NCI-H526 treated with DMSO at 0.1 percent for 48 hours (cell line): ENCODE results near the gene PVR.
"Not testable (repeated sequence)": the region's sequence is repeated elsewhere in the genome, so short reads cannot be mapped to it uniquely, and the experiment has no call there.

Experiments used
- DNase-seq: peaks from one replicate; lab custom pipeline; 2025; lab: John Stamatoyannopoulos, UW

The PVR gene

DNA sequence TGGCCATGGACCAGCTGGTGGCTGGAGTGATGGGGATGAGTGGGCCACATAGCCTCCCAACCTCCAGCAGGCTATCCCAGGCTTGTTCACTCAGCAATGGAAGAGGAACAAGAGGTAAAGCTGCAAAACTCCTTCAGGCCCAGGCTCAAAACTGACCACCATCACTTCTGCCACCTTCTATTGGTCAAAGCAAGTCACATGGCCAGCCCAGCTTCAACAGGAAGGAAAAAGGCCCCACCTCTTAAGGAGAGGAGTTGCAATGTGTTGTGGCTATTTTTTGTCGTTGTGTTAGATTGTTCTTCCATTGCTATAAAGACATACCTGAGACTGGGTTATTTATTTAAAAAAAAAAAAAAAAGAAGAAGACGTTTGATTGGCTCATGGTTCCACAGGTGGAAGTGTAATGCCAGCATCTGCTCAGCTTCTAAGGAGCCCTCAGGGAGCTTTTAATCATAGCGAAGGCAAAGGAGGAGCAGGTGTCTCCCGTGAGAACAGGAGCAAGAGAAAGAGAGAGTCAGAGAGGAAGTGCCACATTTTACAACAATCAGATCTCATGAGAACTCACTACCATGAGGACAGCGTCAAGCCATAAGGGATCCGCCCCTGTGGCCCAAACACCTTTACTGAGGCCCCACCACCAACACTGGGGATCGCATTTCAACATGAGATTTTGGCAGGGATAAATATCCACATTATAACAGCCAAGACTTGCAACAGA, 24.9 kb upstream of the PVR start:
- no peak for DNase-seq

DNA sequence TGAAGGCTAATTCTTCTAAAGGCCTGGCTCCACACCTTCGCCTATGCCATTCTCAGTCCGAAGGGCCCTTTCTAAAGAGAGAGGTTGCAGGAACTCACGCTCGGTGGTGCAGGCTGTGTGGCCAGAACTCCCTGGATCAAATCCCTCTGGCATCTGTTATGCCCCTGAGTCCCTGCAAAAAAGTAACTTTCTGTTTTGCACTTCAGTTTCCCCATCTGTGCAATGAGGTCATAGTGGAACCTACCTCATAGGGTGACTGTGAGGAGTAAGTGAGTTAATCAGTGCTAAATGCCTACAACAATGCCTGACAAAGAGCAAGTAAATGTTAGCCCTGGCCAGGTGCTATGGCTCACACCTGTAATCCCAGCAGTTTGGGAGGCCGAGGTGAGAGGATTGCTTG, 23.0 kb upstream of the PVR start:
- DNase-seq: no peak

DNA sequence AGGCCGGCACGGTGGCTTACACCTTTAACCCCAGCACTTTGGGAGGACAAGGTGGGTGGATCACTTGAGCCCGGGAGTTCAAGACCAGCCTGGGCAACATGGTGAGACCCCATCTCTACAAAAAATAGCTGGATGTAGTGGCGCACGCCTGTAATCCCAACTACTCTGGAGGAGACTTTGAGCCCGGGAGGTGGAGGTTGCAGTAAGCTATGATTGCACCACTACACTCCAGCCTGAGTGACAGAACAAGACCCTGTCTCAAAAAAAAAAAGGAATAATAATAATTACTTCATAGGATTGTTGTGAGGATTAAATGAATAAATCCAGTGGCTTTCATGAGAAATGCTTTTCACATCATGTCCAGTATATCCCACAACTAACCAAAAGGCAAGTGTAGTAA, 22.3 kb upstream of the PVR start:
- DNase-seq: no peak

DNA sequence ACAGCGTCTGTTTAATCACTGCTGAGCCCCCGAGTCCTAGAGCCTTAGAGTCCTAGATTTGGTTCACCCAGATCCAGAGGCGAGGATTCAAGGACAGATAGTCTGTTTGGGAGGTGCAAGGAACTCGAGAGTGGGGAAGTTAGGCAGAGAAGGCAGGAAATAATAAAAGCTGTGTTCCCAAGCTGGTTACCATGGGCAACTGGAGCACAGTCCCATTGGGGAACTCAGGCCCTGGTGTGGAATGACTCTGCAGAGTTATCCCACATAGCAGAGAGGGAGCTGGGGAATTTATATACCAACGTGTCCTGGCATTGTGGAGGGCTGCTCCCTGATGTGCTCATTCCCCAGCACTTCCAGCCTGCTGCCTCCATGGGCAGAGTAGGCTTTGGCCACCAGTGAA, 20.6 kb upstream of the PVR start:
- no peak for DNase-seq

DNA sequence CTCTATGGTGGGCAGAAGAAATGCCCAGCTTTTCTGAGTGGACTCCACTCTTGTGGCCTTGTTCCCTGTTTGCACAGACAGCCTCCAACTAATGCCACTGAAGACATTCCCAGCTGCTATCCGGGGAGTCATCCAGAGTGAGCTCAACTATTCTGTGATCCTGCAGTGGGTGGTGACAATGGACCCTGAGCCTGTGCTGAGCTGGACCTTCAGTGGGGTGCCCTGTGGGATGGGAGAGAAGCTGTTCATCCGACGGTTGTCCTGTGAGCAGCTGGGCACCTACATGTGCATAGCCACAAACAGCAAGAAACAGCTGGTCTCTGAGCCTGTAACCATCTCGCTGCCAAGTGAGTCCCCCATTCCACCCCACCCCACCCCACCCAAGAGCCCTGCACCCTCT, 20.1 kb upstream of the PVR start:
- DNase-seq: no peak

DNA sequence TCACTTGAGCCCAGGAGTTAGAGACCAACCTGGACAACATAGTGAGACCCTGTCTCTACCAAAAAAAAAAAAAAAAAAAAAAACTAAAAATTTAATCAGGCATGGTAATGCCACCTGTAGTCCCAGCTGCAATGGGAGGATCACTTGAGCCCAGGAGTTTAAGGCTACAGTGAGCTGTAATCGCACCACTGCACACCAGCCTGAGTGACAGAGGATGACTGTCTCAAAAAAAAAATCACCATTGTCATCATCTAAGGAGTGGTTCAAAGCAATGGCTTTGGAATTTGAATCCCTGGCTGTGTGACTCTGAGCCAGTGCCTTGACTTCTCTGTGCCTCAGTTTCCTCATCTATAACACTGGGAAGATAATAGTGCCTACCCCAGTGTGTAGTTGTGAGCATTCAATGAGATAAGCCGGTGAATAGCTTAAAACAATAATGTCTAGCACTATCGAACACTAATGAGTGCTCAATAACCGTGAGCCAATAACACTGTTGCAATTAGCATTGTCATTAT, 18.8 kb upstream of the PVR start:
- no peak for DNase-seq

DNA sequence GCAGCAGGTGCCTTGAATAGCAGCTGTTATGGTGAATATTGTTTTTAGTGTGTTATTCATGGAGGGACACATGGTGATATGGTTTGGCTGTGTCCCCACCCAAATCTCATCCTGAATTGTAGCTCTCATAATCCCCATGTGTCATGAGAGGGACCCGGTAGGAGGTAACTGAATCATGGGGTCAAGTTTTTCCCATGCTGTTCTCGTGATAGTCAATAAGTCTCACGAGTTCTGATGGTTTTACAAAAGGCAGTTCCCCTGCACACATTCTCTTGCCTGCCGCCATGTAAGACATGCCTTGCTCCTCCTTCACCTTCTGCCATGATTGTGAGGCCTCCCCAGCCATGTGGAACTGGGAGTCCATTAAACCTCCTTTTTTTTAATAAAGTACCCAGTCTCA, 18.1 kb upstream of the PVR start:
- not testable (repeated sequence) for DNase-seq

DNA sequence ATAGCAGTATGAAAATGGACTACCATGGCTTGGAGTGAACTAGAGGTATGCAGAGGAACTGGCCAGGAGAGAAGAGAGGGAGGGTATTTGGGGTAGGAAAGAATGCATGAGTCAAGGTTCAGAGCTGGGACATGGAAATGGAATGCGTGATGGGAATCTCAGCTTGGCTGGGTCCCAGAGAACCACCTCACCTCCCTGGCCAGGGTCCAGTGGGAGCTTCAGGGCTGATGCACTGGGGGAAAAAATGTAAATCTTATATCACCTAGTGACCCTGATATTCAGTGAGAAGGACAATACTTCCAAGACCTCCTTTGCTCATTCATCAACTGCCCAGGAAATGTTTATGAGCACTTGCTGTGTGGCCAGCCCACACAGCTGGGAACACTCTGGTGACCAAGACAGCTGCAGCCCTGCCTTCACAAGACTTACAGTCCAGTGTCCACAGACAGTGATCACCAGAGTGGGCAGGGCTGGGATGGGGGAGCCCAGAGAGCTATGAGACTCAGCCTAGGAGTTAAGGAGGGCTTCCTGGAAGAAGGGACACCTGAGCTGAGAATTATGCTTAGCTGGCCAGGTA, 17.6 kb upstream of the PVR start:
- no peak for DNase-seq

DNA sequence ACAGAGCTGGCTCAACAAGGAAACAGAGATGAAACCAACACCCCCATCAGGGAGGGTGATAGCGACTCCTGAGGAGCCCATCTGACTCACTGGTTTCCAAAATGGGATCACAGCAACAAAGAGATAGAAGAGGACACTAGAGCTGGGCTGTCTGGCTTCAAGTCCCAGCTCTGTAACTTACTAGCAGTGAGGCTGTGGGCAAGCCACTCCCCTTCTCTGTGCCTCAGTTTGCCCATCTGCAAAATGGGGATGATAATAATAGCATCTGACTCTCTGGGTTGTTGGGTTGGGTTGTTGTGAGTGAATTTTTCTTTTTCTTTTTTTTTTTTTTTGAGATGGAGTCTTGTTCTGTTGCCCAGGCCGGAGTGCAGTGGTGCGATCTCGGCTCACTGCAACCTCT, 16.1 kb upstream of the PVR start:
- DNase-seq: no peak

DNA sequence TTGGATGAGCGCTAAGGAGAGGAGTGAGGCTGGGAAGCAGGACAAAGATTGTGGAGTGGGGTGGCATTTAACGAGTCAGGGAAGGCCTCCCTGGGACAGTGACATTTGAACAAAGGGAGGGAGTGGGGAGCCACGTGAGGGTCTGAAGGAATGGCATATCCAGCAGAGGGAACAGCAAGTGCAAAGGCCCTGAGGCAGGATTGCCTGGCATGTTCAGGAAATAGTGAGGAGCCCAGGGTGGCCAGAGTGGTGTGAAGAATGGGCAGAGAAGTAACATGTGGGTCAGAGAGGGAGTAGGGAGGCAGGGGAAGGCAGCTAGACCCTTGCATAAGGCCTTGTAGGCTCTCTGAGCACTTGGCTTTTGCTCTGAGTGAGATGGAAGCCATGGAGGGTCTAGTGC, 14.9 kb upstream of the PVR start:
- DNase-seq: no peak

DNA sequence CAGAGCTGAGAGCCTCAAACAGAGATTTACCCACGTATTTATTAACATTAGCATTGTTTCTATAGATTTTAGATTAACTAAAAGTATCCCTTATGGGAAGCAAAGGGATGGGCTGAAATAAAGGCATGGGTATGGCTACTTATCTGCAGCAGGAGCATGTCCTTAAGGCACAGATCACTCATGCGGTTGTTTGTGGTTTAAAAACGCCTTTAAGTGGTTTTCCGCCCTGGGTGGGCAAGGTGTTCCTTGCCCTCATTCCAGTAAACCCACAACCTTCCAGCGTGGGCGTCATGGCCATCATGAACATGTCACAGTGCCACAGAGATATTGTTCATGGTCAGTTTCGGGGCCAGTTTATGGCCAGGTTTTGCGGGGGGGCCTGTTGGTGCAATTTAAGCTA, 12.1 kb upstream of the PVR start:
- DNase-seq: not testable (repeated sequence)

DNA sequence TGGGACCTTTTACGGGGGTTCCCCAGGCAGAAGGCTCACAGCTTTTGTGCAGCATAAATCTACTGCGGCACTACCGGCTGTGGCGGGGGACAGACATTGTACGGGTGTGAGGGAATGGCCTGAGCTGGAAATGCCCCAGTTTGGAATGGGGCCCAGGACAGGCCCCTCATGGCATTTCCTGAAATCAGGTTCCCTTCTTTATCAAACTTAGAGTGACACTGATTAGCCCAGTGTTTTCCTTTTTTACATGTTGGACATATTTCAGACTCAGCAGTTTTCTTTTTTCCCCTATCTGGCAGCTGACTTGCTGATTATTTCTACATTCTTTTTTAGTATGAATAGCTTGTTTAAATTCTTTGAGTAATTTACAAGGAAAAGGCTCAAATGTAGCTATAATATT, 9.7 kb upstream of the PVR start:
- DNase-seq: not testable (repeated sequence)

DNA sequence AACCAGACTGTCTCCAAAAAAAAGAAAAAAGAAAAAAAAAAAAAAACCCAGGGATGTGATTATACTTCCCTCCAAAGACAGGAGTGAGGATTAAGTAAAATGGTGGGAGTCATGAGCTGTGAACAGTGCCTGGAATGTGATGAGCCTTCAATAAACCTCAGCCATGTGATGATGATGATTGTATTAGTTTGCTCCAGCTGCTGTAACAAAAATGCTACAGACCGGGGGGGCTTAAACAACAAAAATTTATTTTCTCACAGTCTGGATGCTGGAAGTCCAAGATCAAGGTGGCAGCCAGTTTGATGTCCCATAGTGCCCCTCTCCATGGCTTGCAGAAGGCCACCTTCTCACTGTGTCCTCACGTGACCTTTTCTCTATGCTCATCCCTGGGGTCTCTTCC, 8.9 kb upstream of the PVR start:
- DNase-seq: no peak

DNA sequence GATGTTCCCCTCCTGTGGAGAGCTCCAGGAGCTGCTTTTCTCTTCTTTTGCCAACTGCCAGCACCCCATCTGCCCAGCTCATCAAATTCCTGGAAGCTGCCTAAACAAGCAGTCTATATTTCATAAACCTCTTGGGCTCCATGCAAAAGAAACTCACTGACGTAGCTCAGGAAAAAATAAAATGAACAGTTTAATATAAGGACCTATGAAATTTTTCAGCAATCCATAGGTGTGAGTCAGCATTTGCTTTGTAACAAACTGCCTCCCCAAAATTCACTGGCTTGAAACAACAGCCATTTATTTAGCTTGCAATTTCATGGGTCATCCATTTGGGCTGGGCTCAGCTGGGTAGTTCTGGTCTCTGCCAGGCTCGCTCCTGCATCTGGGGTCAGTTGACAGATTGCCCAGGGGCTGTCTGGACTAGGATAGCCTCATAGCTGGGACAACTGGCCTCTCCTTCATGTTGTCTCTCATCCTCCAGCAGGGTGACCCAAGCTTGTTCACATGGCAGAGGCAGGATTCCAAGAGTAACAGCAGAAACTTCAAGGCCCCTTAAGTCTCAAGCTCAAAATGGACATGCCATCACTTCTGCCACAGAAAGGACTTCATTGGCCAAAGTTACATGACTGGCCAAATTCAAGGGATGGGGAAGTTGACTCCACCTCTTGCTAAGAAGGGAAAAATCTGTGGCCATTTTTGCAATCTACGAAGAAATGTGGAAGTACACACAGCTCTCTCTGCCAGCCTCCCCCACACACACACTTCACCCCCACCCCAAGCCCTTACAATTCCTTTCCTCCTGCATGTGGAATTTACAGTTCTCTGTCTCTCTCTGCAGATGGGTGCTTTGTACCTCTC, 7.9 kb upstream of the PVR start:
- DNase-seq: no peak

DNA sequence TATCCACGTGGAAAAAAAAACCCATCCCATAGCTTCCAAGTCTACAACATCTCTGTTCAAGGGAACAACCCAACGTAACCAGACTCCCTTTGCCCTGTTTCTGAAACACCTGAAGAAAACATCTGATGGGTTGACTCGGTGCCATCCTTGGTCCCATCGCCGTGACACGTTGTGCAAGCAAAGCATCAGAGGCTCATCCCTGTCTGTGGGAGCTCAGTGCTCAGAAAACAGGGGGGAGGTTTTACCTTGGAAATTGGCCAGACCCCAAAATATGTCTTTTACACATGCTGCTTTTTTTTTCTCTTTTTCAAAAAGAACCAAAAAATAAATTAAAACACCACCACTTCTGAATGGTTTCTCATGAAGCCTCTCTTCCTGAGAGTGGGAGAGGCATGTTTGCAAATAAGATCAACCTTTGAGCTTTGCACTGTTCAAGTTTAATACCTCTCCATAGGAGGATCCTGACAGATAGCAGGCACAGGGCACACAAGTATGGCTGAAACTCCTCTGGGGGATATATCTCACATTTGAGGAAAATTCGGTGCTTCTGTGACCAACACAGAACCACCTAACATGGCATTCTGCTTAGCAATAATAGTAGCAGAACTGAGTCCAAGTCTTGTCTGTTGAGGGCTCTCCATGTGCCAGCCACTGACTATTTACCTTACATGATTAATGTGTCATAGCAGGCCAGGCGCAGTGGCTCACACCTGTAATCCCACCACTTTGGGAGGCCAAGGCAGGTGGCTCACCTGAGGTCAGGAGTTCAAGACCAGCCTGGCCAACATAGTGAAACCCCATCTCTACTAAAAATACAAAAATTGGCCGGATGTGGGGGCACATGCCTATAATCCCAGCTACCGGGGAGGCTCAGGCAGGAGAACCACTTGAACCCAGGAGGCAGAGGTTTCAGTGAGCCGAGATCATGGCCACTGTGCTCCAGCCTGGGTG, 7.0 kb upstream of the PVR start:
- no peak for DNase-seq

DNA sequence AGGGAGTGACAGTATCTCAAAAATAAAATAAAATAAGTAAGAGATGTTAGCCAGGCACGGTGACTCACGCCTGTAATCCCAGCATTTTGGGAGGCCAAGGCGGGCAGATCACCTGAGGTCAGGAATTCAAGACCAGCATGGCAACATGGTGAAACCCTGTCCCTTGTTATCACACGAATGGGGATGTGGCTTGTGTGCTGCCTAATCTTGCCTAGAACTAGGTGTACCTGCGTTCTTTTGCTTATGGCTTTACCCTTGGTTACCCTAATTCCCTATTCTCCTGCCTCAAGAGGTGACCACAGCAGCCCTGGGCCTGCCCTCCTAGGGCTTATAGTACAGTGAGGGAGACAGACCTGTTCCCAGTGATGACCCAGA, 6.3 kb upstream of the PVR start:
- DNase-seq: no peak

DNA sequence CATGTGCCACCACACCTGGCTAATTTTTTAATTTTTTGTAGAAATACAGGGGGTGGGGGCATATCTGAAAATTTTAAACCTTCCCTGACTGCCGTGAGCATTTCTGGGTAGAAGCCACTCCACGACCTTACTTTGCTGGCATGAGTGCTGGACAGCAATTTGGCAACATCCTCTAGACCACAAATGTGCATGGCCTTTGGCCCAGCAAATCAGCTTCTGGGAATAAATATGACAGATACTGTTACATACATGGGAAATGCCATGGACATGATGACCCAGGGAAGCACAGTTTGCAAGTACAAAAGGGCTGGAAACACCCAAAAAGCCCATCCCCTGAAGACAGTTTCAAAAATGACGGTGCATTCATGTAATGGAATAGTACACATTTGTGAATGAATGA, 3.2 kb upstream of the PVR start:
- DNase-seq: no peak

DNA sequence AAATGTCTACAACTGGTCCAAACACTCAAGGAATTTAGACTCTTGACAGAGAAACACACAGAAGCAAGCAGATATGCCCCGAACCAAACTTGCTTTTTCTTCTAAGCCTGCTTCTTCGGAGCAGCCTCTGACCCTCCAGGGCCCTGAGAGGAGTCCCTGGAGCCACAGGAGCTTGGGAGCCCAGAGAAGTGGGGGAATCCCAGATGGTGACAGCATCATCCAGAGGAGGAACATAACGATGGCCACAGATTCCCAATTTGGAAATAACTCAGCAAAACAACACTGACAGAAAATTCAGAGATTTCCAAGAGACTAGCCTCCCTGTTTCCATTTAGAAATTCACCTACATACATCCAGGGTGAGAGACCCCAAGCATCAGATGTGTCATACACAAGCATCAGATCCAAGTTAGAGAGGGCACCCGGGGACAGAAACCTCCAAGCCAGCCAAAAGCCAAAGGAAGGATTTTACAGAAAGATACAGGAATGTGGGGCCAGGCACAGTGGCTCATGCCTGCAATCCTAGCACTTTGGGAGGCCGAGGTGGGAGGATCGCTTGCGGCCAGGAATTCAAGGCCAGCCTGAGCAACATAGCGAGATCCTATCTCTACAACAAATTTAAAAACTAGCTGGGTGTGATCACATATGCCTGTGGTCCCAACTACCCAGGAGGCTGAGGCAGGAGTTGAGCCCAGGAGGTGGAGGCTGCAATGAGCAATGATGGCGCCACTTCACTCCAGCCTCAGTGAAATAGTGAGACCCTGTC, 2.0 kb upstream of the PVR start:
- no peak for DNase-seq

DNA sequence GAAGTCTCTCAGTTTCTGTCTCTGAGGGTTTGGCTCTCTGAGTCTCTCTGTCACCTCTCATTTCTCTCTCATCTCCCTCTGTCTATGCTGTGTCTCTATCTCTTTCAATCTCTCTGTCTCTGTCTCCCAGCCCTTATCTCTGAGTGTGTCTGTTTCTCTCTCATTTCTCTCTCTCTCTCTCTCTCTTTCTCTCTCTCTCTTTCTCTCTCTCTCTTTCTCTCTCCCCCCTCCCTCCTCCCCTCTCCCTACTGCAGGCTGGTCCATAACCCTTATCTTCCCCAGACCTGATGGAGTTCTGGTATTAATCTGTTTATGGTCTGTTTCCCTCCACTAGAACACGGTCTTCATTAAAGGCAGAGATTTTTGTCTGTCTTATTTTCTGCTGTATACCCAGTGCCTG, 1.3 kb upstream of the PVR start:
- DNase-seq: no peak

DNA sequence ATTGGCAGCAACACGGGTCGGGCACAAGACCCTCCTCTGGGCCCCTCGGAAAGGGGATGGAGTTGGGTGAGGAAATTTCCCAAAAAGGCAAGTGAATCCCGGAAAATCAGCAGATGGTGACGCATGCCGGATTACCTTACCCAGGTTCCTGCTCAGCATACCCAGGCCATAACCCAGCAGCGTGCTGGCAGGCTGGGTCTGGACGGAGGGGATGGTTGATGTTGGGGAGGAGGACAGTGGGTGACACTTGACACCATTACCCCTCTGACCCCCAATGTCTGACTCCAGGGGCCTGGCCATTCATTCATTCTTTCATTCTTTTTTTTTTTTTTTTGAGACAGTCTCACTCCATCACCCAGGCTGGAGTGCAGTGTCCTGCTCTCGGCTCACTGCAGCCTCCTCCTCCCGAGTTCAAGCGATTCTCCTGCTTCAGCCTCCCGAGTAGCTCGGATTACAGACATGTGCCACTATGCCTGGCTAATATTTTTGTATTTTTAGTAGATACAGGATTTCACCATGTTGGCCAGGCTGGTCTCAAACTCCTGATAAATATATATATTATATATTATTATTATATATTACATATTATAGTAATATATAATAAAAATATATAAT, 799 bp downstream of the PVR start:
- DNase-seq: peak; percentile 39
